ENCODE data around the gene MCM10. TPM values are rescaled to one million over a fixed set of nuclear protein-coding genes. Genes with fewer than 3 reads are reported as not detected.
"Not testable (repeated sequence)": the region's sequence is repeated elsewhere in the genome, so short reads cannot be mapped to it uniquely, and the experiment has no call there.

MCM10 gene
- total RNA-seq, 3 donors from 2014 or later: 0.15 to 2.0 (median 1.8) TPM

DNA sequence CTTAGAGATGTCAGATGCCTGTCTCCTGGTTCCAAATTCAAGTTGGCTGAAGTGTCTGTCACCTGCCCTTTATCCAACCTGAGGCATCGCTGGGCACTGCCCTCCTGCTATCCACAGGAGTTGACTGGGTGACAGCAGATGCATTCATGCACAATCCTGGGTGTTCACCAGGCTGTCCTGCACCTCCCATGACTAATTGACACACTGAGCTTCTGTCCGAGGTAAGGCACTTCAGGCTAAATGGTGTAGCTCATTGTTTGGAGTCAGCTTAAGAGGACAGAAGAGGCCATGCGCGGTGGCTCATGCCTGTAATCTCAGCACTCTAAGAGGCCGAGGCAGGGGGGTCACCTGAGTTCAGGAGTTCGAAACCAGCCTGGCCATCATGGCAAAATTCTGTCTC lies 70.5 kb downstream of the MCM10 start:
- DNase-seq (ENCODE audit: low spot score in 2 of 2): no peak
- intact Hi-C loops (cut with DNase I; ENCODE audit: low total_unique reads): no loop called here
- Histone ChIP-seq H3K4me1 (no peaks in the 10 kb centered on the region), H3K27me3 (no peaks in the 10 kb centered on the region), H3K36me3 (no peaks in the 10 kb centered on the region), H3K27ac (no peak overlapping the region), H3K9me3 (no peaks in the 10 kb centered on the region), H3K4me3 (no peak overlapping the region)
- no peak for TF ChIP-seq POLR2AphosphoS5 (IDR thresholded peaks at IDR 0.05)
- TF ChIP-seq POLR2A (IDR thresholded peaks at IDR 0.05): no peak
- TF ChIP-seq, protein P1, sequence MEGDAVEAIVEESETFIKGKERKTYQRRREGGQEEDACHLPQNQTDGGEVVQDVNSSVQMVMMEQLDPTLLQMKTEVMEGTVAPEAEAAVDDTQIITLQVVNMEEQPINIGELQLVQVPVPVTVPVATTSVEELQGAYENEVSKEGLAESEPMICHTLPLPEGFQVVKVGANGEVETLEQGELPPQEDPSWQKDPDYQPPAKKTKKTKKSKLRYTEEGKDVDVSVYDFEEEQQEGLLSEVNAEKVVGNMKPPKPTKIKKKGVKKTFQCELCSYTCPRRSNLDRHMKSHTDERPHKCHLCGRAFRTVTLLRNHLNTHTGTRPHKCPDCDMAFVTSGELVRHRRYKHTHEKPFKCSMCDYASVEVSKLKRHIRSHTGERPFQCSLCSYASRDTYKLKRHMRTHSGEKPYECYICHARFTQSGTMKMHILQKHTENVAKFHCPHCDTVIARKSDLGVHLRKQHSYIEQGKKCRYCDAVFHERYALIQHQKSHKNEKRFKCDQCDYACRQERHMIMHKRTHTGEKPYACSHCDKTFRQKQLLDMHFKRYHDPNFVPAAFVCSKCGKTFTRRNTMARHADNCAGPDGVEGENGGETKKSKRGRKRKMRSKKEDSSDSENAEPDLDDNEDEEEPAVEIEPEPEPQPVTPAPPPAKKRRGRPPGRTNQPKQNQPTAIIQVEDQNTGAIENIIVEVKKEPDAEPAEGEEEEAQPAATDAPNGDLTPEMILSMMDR (IDR thresholded peaks at IDR 0.05): no peak

DNA sequence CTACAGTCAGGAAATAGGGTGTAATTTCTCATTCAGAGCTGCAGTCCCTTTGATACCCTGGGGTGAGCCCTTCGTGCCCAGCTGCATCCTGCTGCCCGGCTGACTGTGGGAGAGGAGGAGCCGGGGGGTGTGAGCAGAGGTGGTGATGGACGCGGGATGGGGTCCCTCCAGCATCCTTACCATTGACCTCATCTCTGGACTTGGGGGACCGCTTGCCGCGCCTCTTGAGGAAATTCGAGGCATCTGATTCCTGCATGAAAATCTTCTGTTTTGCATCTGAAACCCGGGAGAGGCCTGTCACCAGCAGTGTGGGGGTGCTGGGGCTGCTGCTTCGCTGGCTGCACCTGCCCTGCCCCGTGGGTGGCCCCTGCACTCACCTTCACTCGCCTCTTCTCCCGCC lies 72.0 kb downstream of the MCM10 start:
- DNase-seq (ENCODE audit: low spot score in 2 of 2): no peak
- Histone ChIP-seq H3K9me3 (no peaks in the 10 kb centered on the region), H3K36me3 (no peaks in the 10 kb centered on the region), H3K27ac (no peak overlapping the region), H3K27me3 (no peaks in the 10 kb centered on the region), H3K4me1 (no peaks in the 10 kb centered on the region), H3K4me3 (no peak overlapping the region)
- no peak for TF ChIP-seq POLR2A (IDR thresholded peaks at IDR 0.05)
- intact Hi-C loops (cut with DNase I; ENCODE audit: low total_unique reads): no loop called here

DNA sequence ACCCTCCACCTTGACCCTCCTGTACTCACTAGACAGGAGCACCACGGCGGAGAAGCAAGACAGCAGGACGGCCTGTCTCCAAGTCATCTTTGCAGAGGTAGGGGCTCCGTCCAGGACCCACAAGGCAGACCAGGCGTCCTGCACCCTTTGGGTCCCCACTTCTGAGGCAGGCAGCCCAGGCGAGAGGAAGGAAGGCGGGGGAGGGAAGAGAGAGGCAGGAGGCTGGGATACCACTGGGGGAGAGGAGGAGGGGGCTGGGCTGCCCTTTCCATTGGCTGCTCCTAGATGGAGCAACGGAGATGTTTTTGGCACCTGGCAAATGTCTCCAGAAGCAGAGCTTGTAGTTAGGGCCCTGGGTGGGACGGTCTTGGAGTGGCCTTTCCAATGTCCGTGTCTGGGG lies 72.8 kb downstream of the MCM10 start, which contains the start of gene UCMA:
UCMA (minus strand) TSS at position 203 of the 400 bp plus-strand sequence; CDS start at position 87, 116 bp downstream.
- intact Hi-C loops (cut with DNase I; ENCODE audit: low total_unique reads): no loop called here
- Histone ChIP-seq H3K27me3 (no peaks in the 10 kb centered on the region), H3K27ac (no peak within 1 kb of the TSS), H3K4me1 (no peaks in the 10 kb centered on the region), H3K36me3 (no peaks in the 10 kb centered on the region), H3K4me3 (no peak within 1 kb of the TSS), H3K9me3 (no peaks in the 10 kb centered on the region)
- TF ChIP-seq, protein P1 (IDR thresholded peaks at IDR 0.05): no peak
- no peak for TF ChIP-seq POLR2A (IDR thresholded peaks at IDR 0.05)
- no peak for TF ChIP-seq POLR2AphosphoS5 (IDR thresholded peaks at IDR 0.05)
- no peak for DNase-seq (ENCODE audit: low spot score in 2 of 2)

DNA sequence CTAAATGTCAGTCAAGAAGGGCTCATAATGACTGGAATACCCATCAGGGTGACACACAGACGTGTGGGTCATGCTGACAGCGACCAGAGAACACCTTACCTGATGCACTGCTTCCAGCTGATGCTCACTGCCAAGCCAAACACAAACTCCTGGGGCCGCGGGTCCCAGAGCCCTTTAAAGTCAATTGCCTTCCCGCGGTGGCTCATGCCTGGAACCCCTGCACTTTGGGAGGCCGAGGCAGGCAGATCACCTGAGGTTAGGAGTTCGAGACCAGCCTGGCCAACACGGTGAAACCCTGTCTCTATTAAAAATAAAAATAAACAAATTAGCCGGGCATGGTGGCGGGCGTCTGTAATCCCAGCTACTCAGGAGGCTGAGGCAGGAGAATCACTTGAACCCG lies 73.4 kb downstream of the MCM10 start:
- H3K9me3 ChIP-seq; intact Hi-C loops (cut with DNase I; ENCODE audit: low total_unique reads); H3K4me1 ChIP-seq; H3K4me3 ChIP-seq; H3K27me3 ChIP-seq; DNase-seq (ENCODE audit: low spot score in 2 of 2); H3K27ac ChIP-seq; H3K36me3 ChIP-seq: not testable (repeated sequence)

DNA sequence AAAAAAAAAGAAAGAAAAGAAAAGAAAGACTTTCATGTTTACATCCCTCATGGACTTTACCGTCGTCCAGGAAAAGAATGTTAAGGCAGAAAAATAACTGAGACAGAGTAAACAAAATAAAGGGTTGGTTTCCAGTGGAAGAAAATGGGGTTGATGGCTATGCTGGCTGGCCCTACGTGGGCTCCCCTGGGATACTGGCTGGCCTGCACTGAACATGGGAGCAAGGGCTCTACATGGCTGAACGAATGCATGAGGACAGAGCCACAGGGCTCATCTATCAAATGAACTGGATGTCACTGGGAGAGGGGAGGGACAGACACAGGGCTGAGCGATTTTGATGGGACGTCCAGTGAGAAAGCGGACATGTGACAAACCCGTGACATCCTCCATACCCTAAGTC lies 75.3 kb downstream of the MCM10 start:
- TF ChIP-seq POLR2A (IDR thresholded peaks at IDR 0.05) (no peak), POLR2AphosphoS5 (IDR thresholded peaks at IDR 0.05) (no peak)
- TF ChIP-seq, protein P1 (IDR thresholded peaks at IDR 0.05): no peak
- H3K9me3 ChIP-seq: no peaks in the 10 kb centered on the region
- intact Hi-C loops (cut with DNase I; ENCODE audit: low total_unique reads): no loop called here
- no peak overlapping the region for H3K4me3 ChIP-seq
- no peak for DNase-seq (ENCODE audit: low spot score in 2 of 2)
- no peaks in the 10 kb centered on the region for H3K36me3 ChIP-seq
- no peak overlapping the region for H3K27ac ChIP-seq
- H3K4me1 ChIP-seq: no peaks in the 10 kb centered on the region
- H3K27me3 ChIP-seq: no peaks in the 10 kb centered on the region

DNA sequence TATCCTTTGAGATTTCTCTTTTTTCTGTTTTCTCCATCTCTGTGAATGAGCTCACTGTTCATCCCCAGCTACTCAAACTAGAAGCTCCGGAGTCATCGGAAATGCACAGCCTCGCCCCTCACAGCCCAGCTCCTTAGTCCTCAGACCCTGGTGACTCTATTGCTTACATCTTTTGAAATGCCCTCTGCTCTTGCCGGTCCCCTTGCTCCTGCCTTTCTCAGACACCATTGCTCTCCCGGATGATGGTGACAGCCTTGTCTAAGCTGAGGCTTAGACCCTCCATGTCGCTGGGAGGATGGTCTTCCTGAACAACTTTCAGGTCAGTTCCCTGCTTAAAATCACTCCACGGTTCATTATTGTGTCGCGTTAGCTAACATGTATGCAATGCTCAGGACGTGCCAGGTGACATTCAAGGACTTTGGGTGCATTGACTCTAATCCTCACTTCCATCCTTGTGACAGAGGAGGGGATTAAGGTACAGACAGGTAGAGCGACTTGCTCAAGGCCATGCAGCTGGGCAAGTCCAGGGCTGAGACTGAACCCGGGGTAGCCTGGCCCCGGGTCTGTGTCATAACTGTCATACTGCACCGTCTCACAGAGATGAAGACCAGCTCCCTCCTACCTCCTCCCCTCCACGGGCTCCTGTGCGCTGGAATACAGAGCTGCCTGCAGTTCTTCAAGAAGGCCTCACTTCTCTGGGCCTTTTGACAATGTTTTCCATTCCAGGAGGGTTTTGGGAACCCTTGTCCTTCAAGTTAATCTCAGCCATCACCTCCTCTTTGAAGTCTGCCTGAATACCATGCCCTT lies 77.1 kb downstream of the MCM10 start:
- TF ChIP-seq, protein P1 (IDR thresholded peaks at IDR 0.05): no peak
- TF ChIP-seq POLR2A (IDR thresholded peaks at IDR 0.05) (no peak), POLR2AphosphoS5 (IDR thresholded peaks at IDR 0.05) (no peak)
- intact Hi-C loops (cut with DNase I; ENCODE audit: low total_unique reads): no loop called here
- no peak overlapping the region for H3K27ac ChIP-seq
- DNase-seq (ENCODE audit: low spot score in 2 of 2): no peak
- H3K27me3 ChIP-seq: no peaks in the 10 kb centered on the region
- H3K4me1 ChIP-seq: no peaks in the 10 kb centered on the region
- no peaks in the 10 kb centered on the region for H3K9me3 ChIP-seq
- H3K36me3 ChIP-seq: no peaks in the 10 kb centered on the region
- H3K4me3 ChIP-seq: no peak overlapping the region

Data from breast epithelium (tissue), 4 donors.